NCI-H446 treated with DMSO at 0.1 percent for 48 hours (cell line): ENCODE data around the gene TCTA.

Experiments
- DNase-seq: peaks from one replicate; lab custom pipeline; 2025; lab: John Stamatoyannopoulos, UW

The TCTA gene

GRCh38 chr3:49410846-49411534 lies 1.2 kb upstream of the TCTA start:
- no peak for DNase-seq

DNA sequence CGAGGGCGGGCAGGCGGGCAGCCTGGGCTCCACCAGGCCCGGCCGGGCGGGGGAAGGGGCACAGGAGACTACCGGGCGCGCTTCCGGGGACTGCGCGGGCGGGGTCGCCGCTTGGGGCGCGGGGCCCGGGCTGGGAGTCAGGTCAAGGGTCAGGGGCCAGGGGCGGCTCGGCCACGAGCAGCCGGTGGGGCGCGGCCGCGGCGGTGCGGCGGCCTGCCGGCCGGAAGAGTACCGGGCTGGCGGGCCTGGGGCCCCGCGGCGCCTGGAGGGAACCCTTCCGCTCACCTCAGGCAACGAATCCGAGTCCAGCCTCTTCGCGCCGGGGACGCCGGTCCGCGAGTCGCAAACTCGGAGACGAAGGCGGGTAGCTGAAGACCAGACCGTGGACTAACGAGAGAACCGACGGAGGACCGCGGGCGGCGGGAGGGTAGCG lies 672 bp upstream of the TCTA start:
- no peak for DNase-seq

DNA sequence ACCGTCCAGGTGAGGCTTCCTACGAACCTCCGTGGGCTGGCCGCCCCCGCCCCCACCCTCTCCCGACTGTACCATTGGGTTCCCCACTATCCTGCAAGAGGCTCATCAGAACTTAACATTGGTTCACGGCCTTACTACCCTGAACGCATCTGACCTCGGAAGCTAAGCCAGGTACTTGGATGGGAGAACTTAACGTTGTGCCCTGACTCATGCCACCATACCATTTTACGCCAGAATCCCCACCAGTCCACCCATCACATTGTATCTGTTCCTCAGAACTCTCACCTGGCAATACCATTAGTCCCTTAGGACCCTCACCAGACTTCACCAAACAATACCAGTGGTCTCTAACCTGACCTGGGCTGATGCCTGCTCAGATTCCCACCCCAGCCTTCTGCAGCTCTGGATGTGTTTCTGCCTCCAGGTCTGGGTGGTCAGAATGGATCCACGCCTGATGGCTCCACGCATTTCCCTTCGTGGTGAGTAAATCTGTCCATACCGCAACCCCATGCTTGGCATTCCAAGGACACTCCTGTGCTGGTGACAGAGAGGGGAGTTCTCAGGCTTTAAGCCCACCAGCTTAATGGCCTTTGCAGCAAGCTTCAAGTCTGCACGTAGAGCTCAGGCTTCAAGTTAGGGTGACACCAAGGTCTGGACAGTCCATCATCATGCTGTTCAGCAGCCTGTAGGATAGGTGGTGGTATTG lies 562 bp downstream of the TCTA start:
- DNase-seq: no peak

DNA sequence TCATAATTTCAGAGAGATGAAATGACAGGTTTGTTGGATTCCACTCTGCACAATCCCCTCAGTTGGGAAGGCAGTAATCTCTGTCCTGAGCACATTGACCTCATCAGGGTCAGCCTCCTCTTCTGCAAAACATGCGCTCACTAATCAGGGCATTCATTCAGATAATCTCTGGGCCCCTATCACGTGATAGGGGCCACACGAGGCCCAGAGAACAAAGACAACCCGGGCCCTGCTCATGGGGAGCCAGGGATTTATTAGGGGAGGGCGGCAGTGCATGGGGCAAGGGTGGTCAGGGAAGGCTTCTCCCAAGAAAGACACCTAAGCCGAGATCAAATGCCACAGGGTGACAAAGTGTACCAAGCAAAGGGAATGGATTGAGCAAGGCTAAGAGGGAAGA lies 1.1 kb downstream of the TCTA start:
- DNase-seq: no peak

DNA sequence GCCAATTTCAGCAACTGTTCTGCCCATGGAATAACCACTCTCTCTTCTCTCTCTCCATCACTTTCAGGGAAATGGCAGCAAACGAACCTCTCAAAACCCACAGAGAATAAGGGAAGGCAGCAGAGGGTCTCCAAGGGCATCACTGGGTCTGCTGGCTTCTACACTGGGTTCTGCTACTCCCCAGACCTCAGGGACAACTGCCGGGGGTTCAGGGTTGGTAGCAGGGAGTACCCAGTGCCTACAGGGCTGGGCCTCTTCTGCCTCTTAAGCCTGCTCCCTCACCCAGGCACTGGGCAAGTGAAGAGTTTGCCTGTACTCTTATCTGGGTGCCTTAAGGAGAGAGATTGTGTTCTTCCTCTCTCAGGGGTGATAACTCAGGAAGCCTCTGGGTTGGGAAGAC lies 2.5 kb downstream of the TCTA start:
- no peak for DNase-seq

DNA sequence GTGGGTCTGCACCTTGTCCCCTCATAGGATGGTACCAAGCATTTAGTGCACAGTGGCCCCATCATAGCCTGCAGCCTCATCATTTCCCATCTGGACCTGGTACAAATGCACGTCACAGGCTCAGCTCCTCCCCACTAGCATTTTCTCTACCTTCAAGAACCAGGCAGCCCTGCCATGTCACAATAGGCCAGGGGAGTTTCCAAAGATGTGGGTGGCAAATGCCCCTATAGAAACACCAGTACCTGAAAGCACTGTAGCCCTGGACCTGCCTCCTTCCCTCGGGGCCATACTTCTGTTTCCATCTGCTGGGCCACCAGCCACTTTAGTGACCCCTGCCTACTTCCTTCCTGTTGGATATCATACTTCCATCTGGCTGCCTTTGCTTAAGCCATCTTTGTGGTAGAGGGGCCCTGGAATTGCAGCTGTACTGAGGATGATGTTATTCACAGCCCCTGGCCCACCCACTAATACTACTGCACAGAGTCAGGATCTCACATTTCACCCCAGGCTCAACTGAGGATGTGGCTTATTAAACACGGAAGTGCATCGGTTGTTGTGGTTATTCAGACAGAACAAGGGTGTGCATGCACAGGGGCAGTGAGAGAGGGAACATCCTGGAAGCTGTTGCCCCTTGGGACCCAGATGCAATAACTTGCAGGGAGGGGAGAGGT lies 3.8 kb downstream of the TCTA start:
- DNase-seq: no peak

DNA sequence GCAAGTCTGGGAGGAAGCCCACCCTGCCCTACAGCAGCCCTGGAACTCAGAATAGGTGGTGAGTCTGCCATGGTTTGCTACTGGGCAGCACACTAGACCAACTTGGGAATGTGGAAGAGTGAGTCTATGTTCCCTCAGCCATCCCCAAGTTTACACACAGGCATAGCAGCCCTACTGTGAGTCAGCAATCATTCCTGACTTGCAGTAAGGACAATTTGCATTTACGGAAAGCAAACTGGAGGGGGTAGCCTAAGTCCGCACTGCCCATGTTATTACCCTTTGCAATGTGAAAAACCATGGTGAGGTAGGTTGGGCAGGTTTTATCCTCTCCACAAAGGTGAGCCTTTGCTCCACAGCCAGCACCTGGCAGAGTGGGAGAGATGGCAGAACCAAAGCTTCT lies 4.6 kb downstream of the TCTA start:
- DNase-seq: no peak

DNA sequence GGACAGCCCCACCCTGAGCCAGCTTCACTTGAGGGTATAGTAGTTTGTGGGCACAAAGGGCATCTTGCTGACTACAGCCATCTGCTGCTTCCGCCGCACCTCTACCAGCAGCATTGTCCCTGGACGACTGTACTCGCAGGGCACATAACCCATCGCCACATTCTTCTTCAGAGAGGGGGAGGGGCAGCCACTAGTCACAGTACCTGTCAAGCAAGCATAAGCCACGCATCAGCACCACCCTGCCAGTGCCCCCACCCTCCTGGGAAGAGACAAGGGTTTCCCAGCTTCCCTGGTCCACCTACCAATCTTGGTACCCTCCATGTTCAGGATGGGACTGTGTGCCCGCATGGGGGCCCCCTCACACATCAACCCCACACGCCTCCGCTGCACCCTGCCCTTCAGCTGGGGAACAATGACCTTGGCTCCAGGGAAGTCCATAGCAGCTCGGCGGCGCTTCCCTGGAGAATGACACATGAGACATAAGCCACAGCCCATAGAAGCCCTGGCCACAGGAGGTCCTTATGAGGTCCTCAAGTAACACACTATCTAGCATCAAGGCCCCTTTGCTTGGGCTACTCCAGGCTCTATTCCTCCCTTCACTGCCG lies 5.4 kb downstream of the TCTA start:
- no peak for DNase-seq

GRCh38 chr3:49421890-49422378 lies 9.7 kb downstream of the TCTA start:
- no peak for DNase-seq

- DNase-seq: no peak
Observed at GRCh38 chr3:49422379-49423248, 10.4 kb downstream of the TCTA start, which contains the start of gene AMT. AMT (minus strand) TSS chr3:49422473; CDS start chr3:49422450, 23 bp downstream.

GRCh38 chr3:49424816-49425215 lies 12.6 kb downstream of the TCTA start:
- no peak for DNase-seq

- no peak for DNase-seq
Observed at GRCh38 chr3:49427586-49427985, 15.4 kb downstream of the TCTA start.

DNA sequence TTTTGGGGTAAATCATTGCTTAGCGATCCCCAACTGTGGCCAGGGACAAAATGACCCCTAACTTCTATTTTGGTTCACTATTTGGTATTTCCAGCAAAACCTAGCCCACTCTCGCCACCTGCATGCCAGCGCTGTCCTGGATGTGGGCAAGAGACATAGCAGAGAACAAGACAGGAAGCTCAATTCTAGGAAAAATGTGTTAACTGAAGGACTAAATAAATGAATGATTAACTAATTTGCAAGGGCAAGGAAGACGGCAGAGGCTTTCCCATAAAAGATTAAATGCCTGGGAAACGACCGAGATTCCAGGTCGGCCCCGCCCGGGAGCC lies 16.5 kb downstream of the TCTA start:
- DNase-seq: no peak

GRCh38 chr3:49434731-49435130 lies 22.5 kb downstream of the TCTA start:
- DNase-seq: no peak

GRCh38 chr3:49445391-49445790 lies 33.2 kb downstream of the TCTA start:
- DNase-seq: no peak

DNA sequence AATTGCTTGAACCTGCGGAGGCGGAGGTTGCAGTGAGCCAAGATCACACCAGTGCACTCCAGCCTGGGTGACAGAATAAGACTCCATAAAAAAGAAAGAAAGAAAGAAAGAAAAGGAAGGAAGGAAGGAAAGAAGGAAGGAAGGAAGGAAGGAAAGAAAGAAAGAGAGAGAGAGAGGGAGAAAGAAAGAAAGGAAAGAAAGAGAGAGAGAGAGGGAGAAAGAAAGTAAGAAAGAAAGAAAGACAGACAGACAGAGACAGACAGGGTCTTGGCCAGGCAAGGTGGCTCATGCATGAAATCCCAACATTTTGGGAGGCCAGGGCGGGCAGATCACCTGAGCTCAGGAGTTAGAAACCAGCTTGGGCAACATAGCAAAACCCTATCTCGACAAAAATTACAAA lies 41.4 kb downstream of the TCTA start:
- no peak for DNase-seq

DNA sequence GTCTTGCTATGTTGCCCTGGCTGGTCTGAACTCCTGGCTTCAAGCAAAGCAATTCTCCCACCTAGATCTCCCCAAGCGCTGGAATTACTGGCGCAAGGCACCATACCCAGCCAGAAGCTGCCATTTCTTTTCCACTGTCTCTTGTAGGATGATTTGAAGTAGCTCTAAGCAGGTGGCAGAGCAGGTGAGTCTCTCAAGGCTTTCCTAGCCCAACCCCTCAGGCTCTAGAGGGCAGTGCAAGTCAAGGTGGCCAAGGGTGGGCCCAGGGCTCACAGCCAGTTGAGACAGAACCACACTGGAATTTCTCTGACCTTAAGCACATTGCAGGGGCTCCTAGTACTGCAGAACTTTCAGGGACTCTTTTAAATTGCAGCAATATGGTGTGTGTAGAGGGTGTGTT lies 42.2 kb downstream of the TCTA start:
- DNase-seq: no peak

GRCh38 chr3:49454898-49455681 lies 42.9 kb downstream of the TCTA start:
- no peak for DNase-seq

DNA sequence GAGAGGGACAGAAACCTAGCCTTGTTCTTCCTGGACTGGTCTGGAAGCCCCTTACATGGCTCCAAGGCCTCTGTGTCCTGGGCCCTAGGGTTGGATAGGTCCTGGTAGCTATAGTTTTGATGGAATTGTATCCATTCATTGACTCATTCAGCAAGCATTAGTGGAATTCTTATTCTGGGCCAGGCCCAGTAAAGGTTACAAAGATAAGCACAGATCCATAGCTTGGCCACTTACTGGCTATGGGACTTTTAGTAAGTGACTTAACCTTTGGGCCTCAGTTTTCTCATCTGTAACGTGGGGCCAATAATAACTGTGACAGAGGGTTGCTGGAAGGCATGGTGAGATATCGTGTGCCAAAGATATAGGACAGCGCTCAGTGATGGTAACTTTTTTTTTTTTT lies 44.2 kb downstream of the TCTA start:
- no peak for DNase-seq

- no peak for DNase-seq
Observed at GRCh38 chr3:49460188-49460890, 48.1 kb downstream of the TCTA start.
